H1 (cell line): ENCODE measurements around the gene OR10P1. TPM values are rescaled to one million over a fixed set of nuclear protein-coding genes. Genes with fewer than 3 reads are reported as not detected.

Experiments
- ATF2 ChIP-seq: IDR thresholded peaks from 2 replicates; pipeline ENCODE4 v1.6.1; 2012; ENCODE audit warnings: low read length, inconsistent platforms
- JUND ChIP-seq: IDR thresholded peaks from 2 replicates; pipeline ENCODE4 v1.6.1; 2011; ENCODE audit warnings: mild to moderate bottlenecking, improper control_type of control experiment, low read length
- KDM4A ChIP-seq: IDR thresholded peaks from one replicate; pipeline ENCODE4 v1.7.1; 2012; ENCODE audit warnings: low read depth, mild to moderate bottlenecking, moderate library complexity, low read length, inconsistent platforms; ENCODE audit not compliant: severe bottlenecking
- NANOG ChIP-seq: IDR thresholded peaks from 2 replicates; pipeline ENCODE4 v1.6.1; 2011; ENCODE audit warnings: low read length, low read depth, mild to moderate bottlenecking, inconsistent platforms; ENCODE audit not compliant: insufficient read depth, poor library complexity, severe bottlenecking
- RAD21 ChIP-seq, 2 experiments: IDR thresholded peaks in 1 of 2; conservative IDR thresholded peaks in 1 of 2; 2 replicates each; pipeline ENCODE4 v1.6.1; 2011; ENCODE audit warnings: low read depth in 2 of 2, low read length in 2 of 2, improper control_type of control experiment in 1 of 2, inconsistent platforms in 1 of 2, mild to moderate bottlenecking in 1 of 2, moderate library complexity in 1 of 2
- TBP ChIP-seq: IDR thresholded peaks from 2 replicates; pipeline ENCODE4 v1.6.1; 2011; ENCODE audit warnings: low read depth, low read length, improper control_type of control experiment
- TCF12 ChIP-seq: IDR thresholded peaks from 2 replicates; pipeline ENCODE4 v1.6.1; 2011; ENCODE audit warnings: low read depth, mild to moderate bottlenecking, low read length
- polyA plus RNA-seq, 7 experiments: library from polyadenylated mRNA; depleted of rRNA in 3 of 7; stranded (reverse) in 5 of 7; unstranded in 2 of 7; fragments of >200 nt in 5 of 7; fragments of 200-250 nt in 2 of 7; gene quantifications; 1 replicate in 5 of 7; 2 replicates in 1 of 7; 4 replicates in 1 of 7; pipeline versions ENCODE4 v1.2.1 to v1.2.3, GENCODE V29; 2011 to 2013; ENCODE audit warnings: missing spikeins in 2 of 7, mixed read lengths in 2 of 7
- total RNA-seq: library from RNA; stranded (reverse); fragmentation: NEBNext Ultra II Directional; extraction: Animal tissue kit (Norgen Biotek cat#: 25700); gene quantifications from 2 replicates; pipeline ENCODE4 v1.2.1, GENCODE V29; 2021

Gene OR10P1
- total and polyA plus RNA-seq, 2 of the 8 experiments (the other 6 are each of a cell fraction or from before 2014, with no cell fraction given): not detected

- TF ChIP-seq TBP (no peak), RAD21 (IDR thresholded peaks at IDR 0.05 in 1 of 2, conservative IDR thresholded peaks at IDR 0.05 in 1 of 2; ENCODE audit: low read depth in 2 of 2, low read length in 2 of 2) (no peak), NANOG (no peak), TCF12 (no peak), ATF2 (no peak), JUND (no peak), KDM4A (no peak)
These were observed 45.5 kb downstream of the OR10P1 start (continued) for GRCh38 chr12:55682087-55682796.
